CD4-positive, alpha-beta memory T cell (primary cell): ENCODE results near the gene SAPCD2. TPM values are rescaled to one million over a fixed set of nuclear protein-coding genes. Genes with fewer than 3 reads are reported as not detected.

Source experiments
- CTCF ChIA-PET: fragments of 350-600 bp; sonication (Branson Sonifier 250); formaldehyde crosslinking; loops from one replicate; lab custom pipeline; 2021; ENCODE audit warnings: inconsistent platforms; ENCODE audit not compliant: partially characterized antibody; lab: Charles Lee
- POLR2A ChIA-PET: fragments of 350-600 bp; sonication (Branson Sonifier 250); formaldehyde crosslinking; loops from one replicate; lab custom pipeline; 2021; ENCODE audit not compliant: partially characterized antibody; lab: Charles Lee
- DNase-seq, 5 donors: peaks; one replicate each; pipeline versions ENCODE4 v3.0.0 to v3.0.0-alpha.2; 2020 to 2022; ENCODE audit warnings: mixed read lengths in 1 of 5
- H3K27ac ChIP-seq: one replicate; pipeline ENCODE4 v1.7.0; 2013; ENCODE audit warnings: low read depth, low read length
- H3K27me3 ChIP-seq: 2 replicates; pipeline ENCODE4 v1.7.0; 2013; ENCODE audit warnings: mild to moderate bottlenecking, low read length, moderate library complexity; ENCODE audit not compliant: insufficient read depth
- H3K36me3 ChIP-seq: 2 replicates; pipeline ENCODE4 v1.7.0; 2013; ENCODE audit warnings: mild to moderate bottlenecking, low read length, moderate library complexity; ENCODE audit not compliant: insufficient read depth
- H3K4me1 ChIP-seq: 2 replicates; pipeline ENCODE4 v1.7.0; 2013; ENCODE audit warnings: mild to moderate bottlenecking, low read length, moderate library complexity; ENCODE audit not compliant: insufficient read depth
- H3K4me3 ChIP-seq, 2 donors: one replicate each; pipeline ENCODE4 v1.7.0; 2013; ENCODE audit warnings: low read length in 2 of 2, mild to moderate bottlenecking in 1 of 2
- H3K9me3 ChIP-seq, 2 donors: one replicate each; pipeline ENCODE4 v1.7.0; 2013; ENCODE audit warnings: low read length in 2 of 2, control low read depth in 1 of 2; ENCODE audit not compliant: control insufficient read depth in 1 of 2
- H3K27ac Mint-ChIP-seq, 7 donors: one replicate each; pipeline ENCODE4 v1.8.0; 2020 to 2021; ENCODE audit warnings: mixed read lengths in 7 of 7, mild to moderate bottlenecking in 6 of 7, inconsistent platforms in 3 of 7, moderate library complexity in 3 of 7
- H3K27me3 Mint-ChIP-seq, 2 donors: one replicate each; pipeline ENCODE4 v1.8.0; 2020 to 2021; ENCODE audit warnings: mixed read lengths in 2 of 2
- H3K36me3 Mint-ChIP-seq, 2 donors: one replicate each; pipeline ENCODE4 v1.8.0; 2020 to 2021; ENCODE audit warnings: mixed read lengths in 2 of 2, inconsistent platforms in 1 of 2, mild to moderate bottlenecking in 1 of 2
- H3K4me1 Mint-ChIP-seq, 4 donors: one replicate each; pipeline ENCODE4 v1.8.0; 2020 to 2021; ENCODE audit warnings: mixed read lengths in 4 of 4, mild to moderate bottlenecking in 1 of 4
- H3K4me3 Mint-ChIP-seq, 8 donors: one replicate each; pipeline ENCODE4 v1.8.0; 2020 to 2021; ENCODE audit warnings: mixed read lengths in 8 of 8, mild to moderate bottlenecking in 7 of 8, moderate library complexity in 6 of 8, inconsistent platforms in 3 of 8
- H3K9me3 Mint-ChIP-seq, 8 donors: one replicate each; pipeline ENCODE4 v1.8.0; 2020 to 2021; ENCODE audit warnings: mixed read lengths in 8 of 8, mild to moderate bottlenecking in 5 of 8, inconsistent platforms in 3 of 8, moderate library complexity in 1 of 8
- intact Hi-C: fragments of 100-400 bp; cut with micrococcal nuclease; formaldehyde crosslinking; loops from one replicate; pipeline ENCODE4 v1.15.1; 2023
- polyA plus RNA-seq, 2 donors: library from polyadenylated mRNA; unstranded; fragments of 300-500 nt; fragmentation: Illumina TruSeq; gene quantifications; one replicate each; pipeline ENCODE4 v1.2.3, GENCODE V29; 2021
- total RNA-seq, 2 experiments: library from RNA; stranded (reverse); gene quantifications; one replicate each; pipeline ENCODE4 v1.2.3, GENCODE V29; 2021

The SAPCD2 gene
- total and polyA plus RNA-seq, 4 experiments from 2014 or later, result 0.09 to 0.15 (median 0.11) TPM

- H3K9me3 ChIP-seq, result no peaks in the 10 kb centered on the region
- peaks cover 22% of the 10 kb centered on the region for H3K4me1 ChIP-seq
- Mint-ChIP-seq H3K4me3 (no peak overlapping the region), H3K27me3 (no peaks in the 10 kb centered on the region), H3K36me3 (peaks cover 0 to 11% of the 10 kb centered on the region in 2 donors), H3K27ac (no peak overlapping the region), H3K4me1 (peaks cover 5 to 14% (median 9%) of the 10 kb centered on the region in 4 donors), H3K9me3 (no peaks in the 10 kb centered on the region)
- H3K27ac ChIP-seq, result no peak overlapping the region
- H3K4me3 ChIP-seq, result no peak overlapping the region
- intact Hi-C loops, result no loop called here
- no peaks in the 10 kb centered on the region for H3K27me3 ChIP-seq
- DNase-seq, result no peak
- ChIA-PET CTCF (interaction anchor here (1.0 to 1.5 kb wide), 4 partner anchors 12 to 154 kb away, joined by 3 to 5 read pairs (median 4); partner anchors contain the start of gene SAPCD2), POLR2A (interaction anchor here (1.1 to 1.6 kb wide), 2 partner anchors 11 to 12 kb away, joined by 3 read pairs; partner anchors contain the start of gene SAPCD2)
- no peaks in the 10 kb centered on the region for H3K36me3 ChIP-seq
Measured at GRCh38 chr9:137082222-137082924, 12.0 kb upstream of the SAPCD2 start.

GRCh38 chr9:137080260-137081122 is 10.1 kb upstream of the SAPCD2 start:
- DNase-seq, result no peak
- Histone ChIP-seq H3K9me3 (no peaks in the 10 kb centered on the region), H3K27ac (no peak overlapping the region), H3K36me3 (no peaks in the 10 kb centered on the region), H3K4me1 (peaks cover 13% of the 10 kb centered on the region), H3K4me3 (no peak overlapping the region), H3K27me3 (no peaks in the 10 kb centered on the region)
- H3K4me3 Mint-ChIP-seq, result peak overlapping the region in 1 of 8 donors; percentile 26
- H3K4me1 Mint-ChIP-seq, result peaks cover 2 to 5% (median 2%) of the 10 kb centered on the region in 4 donors
- intact Hi-C loops, result no loop called here
- no peaks in the 10 kb centered on the region for H3K27me3 Mint-ChIP-seq
- H3K9me3 Mint-ChIP-seq, result no peaks in the 10 kb centered on the region
- POLR2A ChIA-PET, result interaction anchor here (1.1 to 1.6 kb wide), 3 partner anchors 9 to 29 kb away, joined by 3 read pairs; no protein-coding TSS in a partner anchor
- CTCF ChIA-PET, result interaction anchor here (1.4 kb wide), 1 partner anchor 12 kb away, joined by 3 read pairs; no protein-coding TSS in a partner anchor
- peaks cover 0 to 3% of the 10 kb centered on the region in 2 donors for H3K36me3 Mint-ChIP-seq
- H3K27ac Mint-ChIP-seq, result no peak overlapping the region

- Mint-ChIP-seq H3K4me1 (peaks cover 0 to 3% (median 1%) of the 10 kb centered on the region in 4 donors), H3K36me3 (peaks cover 0 to 3% of the 10 kb centered on the region in 2 donors), H3K27ac (no peak overlapping the region), H3K9me3 (no peaks in the 10 kb centered on the region), H3K4me3 (peak overlapping the region in 3 of 8 donors; percentile 17 to 59 (median 38)), H3K27me3 (no peaks in the 10 kb centered on the region)
- DNase-seq, result no peak
- H3K27ac ChIP-seq, result no peak overlapping the region
- intact Hi-C loops, result no loop called here
- no peaks in the 10 kb centered on the region for H3K27me3 ChIP-seq
- CTCF ChIA-PET, result interaction anchor here (0.6 to 1.4 kb wide), 2 partner anchors 11 to 223 kb away, joined by 3 read pairs; partner anchors contain the start of gene NRARP
- H3K36me3 ChIP-seq, result no peaks in the 10 kb centered on the region
- H3K9me3 ChIP-seq, result no peaks in the 10 kb centered on the region
- peaks cover 8% of the 10 kb centered on the region for H3K4me1 ChIP-seq
- H3K4me3 ChIP-seq, result no peak overlapping the region
- POLR2A ChIA-PET, result interaction anchor here (0.9 kb wide), 1 partner anchor 9 kb away, joined by 3 read pairs; no protein-coding TSS in a partner anchor
Measured at GRCh38 chr9:137079401-137079787, 9.0 kb upstream of the SAPCD2 start.

- Mint-ChIP-seq H3K27ac (no peak overlapping the region), H3K27me3 (no peaks in the 10 kb centered on the region), H3K36me3 (peaks cover 0 to 3% of the 10 kb centered on the region in 2 donors), H3K9me3 (no peaks in the 10 kb centered on the region), H3K4me1 (peaks cover 0 to 3% (median 1%) of the 10 kb centered on the region in 4 donors), H3K4me3 (peak overlapping the region in 6 of 8 donors; percentile 31 to 67 (median 40))
- H3K4me3 ChIP-seq, result no peak overlapping the region
- no peaks in the 10 kb centered on the region for H3K36me3 ChIP-seq
- H3K4me1 ChIP-seq, result peaks cover 8% of the 10 kb centered on the region
- H3K27me3 ChIP-seq, result no peaks in the 10 kb centered on the region
- POLR2A ChIA-PET, result interaction anchor here (0.9 to 2.6 kb wide), 2 partner anchors 8 kb away, joined by 3 to 30 read pairs; partner anchors contain the start of gene MAN1B1
- intact Hi-C loops, result no loop called here
- H3K27ac ChIP-seq, result no peak overlapping the region
- DNase-seq, result no peak
- CTCF ChIA-PET, result interaction anchor here (1.4 kb wide), 1 partner anchor 11 kb away, joined by 3 read pairs; no protein-coding TSS in a partner anchor
- H3K9me3 ChIP-seq, result no peaks in the 10 kb centered on the region
Measured at GRCh38 chr9:137078701-137079400, 8.5 kb upstream of the SAPCD2 start.

- Mint-ChIP-seq H3K9me3 (no peaks in the 10 kb centered on the region), H3K27me3 (no peaks in the 10 kb centered on the region), H3K36me3 (peaks cover 0 to 3% of the 10 kb centered on the region in 2 donors), H3K4me1 (peaks cover 0 to 3% (median 1%) of the 10 kb centered on the region in 4 donors), H3K27ac (peak overlapping the region in 1 of 7 donors; percentile 63), H3K4me3 (peak overlapping the region; percentile 35 to 82 (median 71))
- Histone ChIP-seq H3K27me3 (no peaks in the 10 kb centered on the region), H3K4me1 (peaks cover 8% of the 10 kb centered on the region), H3K27ac (peak overlapping the region; percentile 38), H3K9me3 (no peaks in the 10 kb centered on the region), H3K4me3 (peak overlapping the region in 1 of 2 donors; percentile 45), H3K36me3 (no peaks in the 10 kb centered on the region)
- CTCF ChIA-PET, result interaction anchor here (1.5 to 2.6 kb wide), 4 partner anchors 10 to 31 kb away, joined by 6 to 16 read pairs (median 10); partner anchors contain the start of gene NPDC1
- DNase-seq, result peak in 3 of 5 donors; percentile 24 to 53 (median 30)
- intact Hi-C loops, result no loop called here
- POLR2A ChIA-PET, result interaction anchor here (0.9 to 2.6 kb wide), 8 partner anchors 9 to 350 kb away, joined by 3 to 30 read pairs (median 4); partner anchors contain the start of genes ENTPD2, MAN1B1, NPDC1 and TRAF2
Measured at GRCh38 chr9:137077758-137078693, 7.7 kb upstream of the SAPCD2 start.
